Loucy (cell line): ENCODE data around the gene WDR48.
A peak's percentile ranks its signal among the peaks of the same experiment; 100 is the strongest.
"Not testable (repeated sequence)": the region's sequence is repeated elsewhere in the genome, so short reads cannot be mapped to it uniquely, and the experiment has no call there.

Source experiments
- H2AFZ ChIP-seq: fragments of 200-600 bp; sonication (generic); 2 replicates; pipeline ENCODE4 v1.6.0; 2016; ENCODE audit warnings: antibody characterized with exemption, mild to moderate bottlenecking, low read length, moderate library complexity
- H3F3A ChIP-seq: fragments of 200-600 bp; 2 replicates; pipeline ENCODE4 v1.6.0; 2016; ENCODE audit warnings: antibody characterized with exemption, low read depth, mild to moderate bottlenecking
- H3K27me3 ChIP-seq: fragments of 200-600 bp; sonication (generic); 2 replicates; pipeline ENCODE4 v1.6.1; 2014; ENCODE audit warnings: low read length, mild to moderate bottlenecking; ENCODE audit not compliant: insufficient read depth, poor library complexity, severe bottlenecking
- H3K36me3 ChIP-seq: fragments of 200-600 bp; sonication (generic); 2 replicates; pipeline ENCODE4 v1.6.1; 2016; ENCODE audit warnings: low read length; ENCODE audit not compliant: insufficient read depth
- H3K4me1 ChIP-seq: fragments of 200-600 bp; sonication (generic); 2 replicates; pipeline ENCODE4 v1.5.1; 2014; ENCODE audit warnings: low read length, mild to moderate bottlenecking; ENCODE audit not compliant: insufficient read depth, poor library complexity, severe bottlenecking
- H3K4me2 ChIP-seq: fragments of 200-600 bp; sonication (generic); 2 replicates; pipeline ENCODE4 v1.6.0; 2014; ENCODE audit warnings: antibody characterized with exemption, low read length, low read depth, mild to moderate bottlenecking; ENCODE audit not compliant: poor library complexity, severe bottlenecking
- H3K4me3 ChIP-seq: fragments of 200-600 bp; sonication (generic); 2 replicates; pipeline ENCODE4 v1.5.1; 2014; ENCODE audit warnings: low read length, mild to moderate bottlenecking, mixed read lengths; ENCODE audit not compliant: poor library complexity, severe bottlenecking
- H3K79me2 ChIP-seq: fragments of 200-600 bp; sonication (generic); 2 replicates; pipeline ENCODE4 v1.6.1; 2014; ENCODE audit warnings: low read length; ENCODE audit not compliant: insufficient read depth
- H3K9ac ChIP-seq: fragments of 200-600 bp; sonication (generic); 2 replicates; pipeline ENCODE4 v1.6.0; 2014; ENCODE audit warnings: mild to moderate bottlenecking, low read depth, low read length, moderate library complexity; ENCODE audit not compliant: poor library complexity, severe bottlenecking
- H3K9me2 ChIP-seq: fragments of 200-600 bp; sonication (generic); replicated peaks from 2 replicates; pipeline ENCODE4 v1.6.1; 2016; ENCODE audit warnings: low read depth, low read length, mixed read lengths
- H3K9me3 ChIP-seq: fragments of 200-600 bp; sonication (generic); 2 replicates; pipeline ENCODE4 v1.6.1; 2014; ENCODE audit warnings: mild to moderate bottlenecking, antibody characterized with exemption, low read length, low read depth; ENCODE audit not compliant: insufficient read depth
- H4K20me1 ChIP-seq: fragments of 200-600 bp; sonication (generic); 2 replicates; pipeline ENCODE4 v1.6.0; 2014; ENCODE audit warnings: antibody characterized with exemption, low read length, mild to moderate bottlenecking; ENCODE audit not compliant: insufficient read depth, poor library complexity, severe bottlenecking
- CTCF ChIP-seq: fragments of 200-600 bp; sonication (generic); conservative IDR thresholded peaks from 2 replicates; pipeline ENCODE4 v1.5.1; 2014; ENCODE audit warnings: mild to moderate bottlenecking, antibody characterized with exemption, low read length
- EZH2phosphoT487 ChIP-seq: fragments of 200-600 bp; IDR thresholded peaks from 2 replicates; pipeline ENCODE4 v1.6.1; 2018; ENCODE audit warnings: antibody characterized with exemption, mild to moderate bottlenecking, moderate library complexity, borderline replicate concordance

The WDR48 gene

GRCh38 chr3:39056151-39056550, 4.3 kb downstream of the WDR48 start:
- H3K79me2 ChIP-seq: peaks cover 90% of the 10 kb centered on the region
- H3K9me2 ChIP-seq: no peaks in the 10 kb centered on the region
- H2AFZ ChIP-seq: no peak overlapping the region
- peaks cover 42% of the 10 kb centered on the region for H4K20me1 ChIP-seq
- no peak overlapping the region for H3K9ac ChIP-seq
- H3K4me1 ChIP-seq: peaks cover 44% of the 10 kb centered on the region
- H3K4me2 ChIP-seq: peak overlapping the region; percentile 47
- no peaks in the 10 kb centered on the region for H3K9me3 ChIP-seq
- no peaks in the 10 kb centered on the region for H3K36me3 ChIP-seq
- H3F3A ChIP-seq: 0 out of 2 replicates have a peak, but pooled peaks cover 2% of the 10 kb centered on the region
- TF ChIP-seq CTCF (no peak), EZH2phosphoT487 (no peak)
- no peaks in the 10 kb centered on the region for H3K27me3 ChIP-seq
- H3K4me3 ChIP-seq: peak overlapping the region; percentile 26

GRCh38 chr3:39061228-39061627, 9.4 kb downstream of the WDR48 start:
- not testable (repeated sequence) for H3F3A ChIP-seq, H2AFZ ChIP-seq, H3K27me3 ChIP-seq, H3K4me2 ChIP-seq, H3K9ac ChIP-seq, H3K9me3 ChIP-seq, H3K4me3 ChIP-seq, H3K9me2 ChIP-seq
- peaks cover 26% of the 10 kb centered on the region for H3K4me1 ChIP-seq
- peaks cover 29% of the 10 kb centered on the region for H4K20me1 ChIP-seq
- peaks cover 60% of the 10 kb centered on the region for H3K79me2 ChIP-seq
- H3K36me3 ChIP-seq: peaks cover 17% of the 10 kb centered on the region; the same call in 1 of the 2 replicates

- no peak overlapping the region for H3K4me3 ChIP-seq
- H4K20me1 ChIP-seq: peaks cover 19% of the 10 kb centered on the region
- H3K9ac ChIP-seq: peak overlapping the region; percentile 4
- TF ChIP-seq EZH2phosphoT487: no peak
- TF ChIP-seq CTCF: no peak
- peaks cover 51% of the 10 kb centered on the region for H3K79me2 ChIP-seq
- H3K9me2 ChIP-seq: no peaks in the 10 kb centered on the region
- peaks cover 27% of the 10 kb centered on the region for H3K36me3 ChIP-seq
- peak overlapping the region; percentile 33 for H3K4me2 ChIP-seq
- no peaks in the 10 kb centered on the region for H3K27me3 ChIP-seq
- H3F3A ChIP-seq: no peaks in the 10 kb centered on the region
- no peaks in the 10 kb centered on the region for H3K9me3 ChIP-seq
- H3K4me1 ChIP-seq: peaks cover 17% of the 10 kb centered on the region
- no peak overlapping the region for H2AFZ ChIP-seq
These were observed 10.4 kb downstream of the WDR48 start for GRCh38 chr3:39062180-39062579.

- H3K4me1 ChIP-seq: peaks cover 15% of the 10 kb centered on the region
- H3K79me2 ChIP-seq: peaks cover 43% of the 10 kb centered on the region
- H3K4me2 ChIP-seq: no peak overlapping the region
- no peaks in the 10 kb centered on the region for H3K9me3 ChIP-seq
- peaks cover 12% of the 10 kb centered on the region for H4K20me1 ChIP-seq
- no peak overlapping the region for H3K9ac ChIP-seq
- H3K9me2 ChIP-seq: no peaks in the 10 kb centered on the region
- TF ChIP-seq EZH2phosphoT487: no peak
- no peak for TF ChIP-seq CTCF
- no peaks in the 10 kb centered on the region for H3F3A ChIP-seq
- no peak overlapping the region for H3K4me3 ChIP-seq
- no peaks in the 10 kb centered on the region for H3K27me3 ChIP-seq
- peaks cover 36% of the 10 kb centered on the region for H3K36me3 ChIP-seq
- H2AFZ ChIP-seq: no peak overlapping the region
These were observed 11.3 kb downstream of the WDR48 start for GRCh38 chr3:39063143-39063542.
